ENCODE measurements around the gene KRT7.

Gene KRT7

GRCh38 chr12:52268212-52268611 is 35.2 kb downstream of the KRT7 start:
- H4K5ac ChIP-seq (ENCODE audit: low read length): no peak overlapping the region
- H3K36me3 ChIP-seq (ENCODE audit: control insufficient read depth, insufficient read depth, low read length): no peaks in the 10 kb centered on the region
- H2BK15ac ChIP-seq (replicated peaks; ENCODE audit: low read depth): no peak overlapping the region
- H4K8ac ChIP-seq (ENCODE audit: low read depth, low read length): no peak overlapping the region
- no peak overlapping the region for H3K4ac ChIP-seq (ENCODE audit: low read depth, low read length)
- no peak for DNase-seq
- H3K79me1 ChIP-seq (ENCODE audit: low read length): no peaks in the 10 kb centered on the region
- H3K18ac ChIP-seq (ENCODE audit: low read length): no peak overlapping the region
- no peak overlapping the region for H3K27ac ChIP-seq (ENCODE audit: low read depth, low read length)
- no peak overlapping the region for H2BK120ac ChIP-seq (ENCODE audit: low read depth, low read length)
- H3K9ac ChIP-seq (ENCODE audit: low read length): no peak overlapping the region
- no peak overlapping the region for H3K23ac ChIP-seq (ENCODE audit: low read length)
- no peaks in the 10 kb centered on the region for H3K27me3 ChIP-seq (ENCODE audit: insufficient read depth, low read length, poor library complexity)
- no CpG with 5 or more reads among the region's 2 CpGs for WGBS (ENCODE audit: extremely low coverage, insufficient coverage, low lambda C conversion rate)
- H2AK5ac ChIP-seq (ENCODE audit: low read length): no peak overlapping the region
- H3K4me1 ChIP-seq (ENCODE audit: control insufficient read depth, low read depth, low read length): no peaks in the 10 kb centered on the region
- no peak overlapping the region for H3K56ac ChIP-seq (ENCODE audit: low read length)
- H2BK5ac ChIP-seq (ENCODE audit: low read length): no peak overlapping the region
- H3K79me2 ChIP-seq (ENCODE audit: control insufficient read depth, insufficient read depth, low read length): no peaks in the 10 kb centered on the region
- H3K4me2 ChIP-seq (ENCODE audit: low read length): no peak overlapping the region
- no peak overlapping the region for H3K4me3 ChIP-seq (ENCODE audit: low read length)

DNA sequence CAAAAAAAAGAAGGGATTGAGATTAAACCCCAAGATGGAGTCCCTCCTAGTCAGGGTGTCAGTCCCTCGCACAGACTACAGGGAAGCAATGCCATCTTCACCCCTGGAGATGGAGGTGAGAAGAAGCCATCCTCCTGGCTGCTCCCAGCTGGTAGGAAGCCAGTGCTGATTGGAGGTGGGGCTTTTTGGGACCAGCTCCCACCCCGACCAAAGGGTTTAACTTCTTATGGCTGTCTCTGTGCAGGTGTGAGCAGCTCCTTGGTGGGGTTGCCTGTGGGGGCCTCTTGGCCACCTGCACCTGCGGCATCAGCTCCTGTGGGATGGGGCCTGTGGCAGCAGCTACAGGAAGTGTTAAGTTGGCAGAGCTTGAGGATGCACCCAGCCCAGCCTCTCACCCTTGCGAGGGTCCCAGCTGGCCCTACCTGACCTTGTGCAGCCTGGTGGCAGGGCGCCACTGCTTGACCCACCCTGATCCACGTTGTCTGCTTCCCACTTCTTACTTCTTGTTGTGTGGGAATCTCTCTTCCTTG is 37.6 kb downstream of the KRT7 start:
- Histone ChIP-seq H3K27me3 (ENCODE audit: insufficient read depth, low read length, poor library complexity) (no peaks in the 10 kb centered on the region), H3K79me1 (ENCODE audit: low read length) (no peaks in the 10 kb centered on the region), H4K5ac (ENCODE audit: low read length) (no peak overlapping the region), H3K79me2 (ENCODE audit: control insufficient read depth, insufficient read depth, low read length) (no peaks in the 10 kb centered on the region), H3K23ac (ENCODE audit: low read length) (no peak overlapping the region), H3K9ac (ENCODE audit: low read length) (no peak overlapping the region), H3K36me3 (ENCODE audit: control insufficient read depth, insufficient read depth, low read length) (no peaks in the 10 kb centered on the region), H3K4me2 (ENCODE audit: low read length) (no peak overlapping the region), H4K8ac (ENCODE audit: low read depth, low read length) (no peak overlapping the region), H3K27ac (ENCODE audit: low read depth, low read length) (no peak overlapping the region), H3K4me1 (ENCODE audit: control insufficient read depth, low read depth, low read length) (no peaks in the 10 kb centered on the region), H2BK120ac (ENCODE audit: low read depth, low read length) (no peak overlapping the region), H2BK15ac (replicated peaks; ENCODE audit: low read depth) (no peak overlapping the region), H2AK5ac (ENCODE audit: low read length) (no peak overlapping the region), H3K4me3 (ENCODE audit: low read length) (no peak overlapping the region), H2BK5ac (ENCODE audit: low read length) (no peak overlapping the region), H3K56ac (ENCODE audit: low read length) (no peak overlapping the region), H3K4ac (ENCODE audit: low read depth, low read length) (no peak overlapping the region), H3K18ac (ENCODE audit: low read length) (no peak overlapping the region)
- no peak for DNase-seq
- WGBS (ENCODE audit: extremely low coverage, insufficient coverage, low lambda C conversion rate): no CpG with 5 or more reads among the region's 6 CpGs

- Histone ChIP-seq H3K18ac (ENCODE audit: low read length) (no peak overlapping the region), H3K4me2 (ENCODE audit: low read length) (no peak overlapping the region), H2AK5ac (ENCODE audit: low read length) (no peak overlapping the region), H3K79me2 (ENCODE audit: control insufficient read depth, insufficient read depth, low read length) (no peaks in the 10 kb centered on the region), H3K4ac (ENCODE audit: low read depth, low read length) (no peak overlapping the region), H2BK120ac (ENCODE audit: low read depth, low read length) (no peak overlapping the region), H3K36me3 (ENCODE audit: control insufficient read depth, insufficient read depth, low read length) (no peaks in the 10 kb centered on the region), H3K27me3 (ENCODE audit: insufficient read depth, low read length, poor library complexity) (no peaks in the 10 kb centered on the region), H3K56ac (ENCODE audit: low read length) (no peak overlapping the region), H3K79me1 (ENCODE audit: low read length) (no peaks in the 10 kb centered on the region), H3K4me1 (ENCODE audit: control insufficient read depth, low read depth, low read length) (no peaks in the 10 kb centered on the region), H2BK5ac (ENCODE audit: low read length) (no peak overlapping the region), H3K23ac (ENCODE audit: low read length) (no peak overlapping the region), H4K8ac (ENCODE audit: low read depth, low read length) (no peak overlapping the region), H3K9ac (ENCODE audit: low read length) (no peak overlapping the region), H3K27ac (ENCODE audit: low read depth, low read length) (no peak overlapping the region), H2BK15ac (replicated peaks; ENCODE audit: low read depth) (no peak overlapping the region), H4K5ac (ENCODE audit: low read length) (no peak overlapping the region), H3K4me3 (ENCODE audit: low read length) (no peak overlapping the region)
- WGBS (ENCODE audit: extremely low coverage, insufficient coverage, low lambda C conversion rate): no CpG with 5 or more reads among the region's 1 CpG
- DNase-seq: no peak
Observed at GRCh38 chr12:52271158-52271557, 38.1 kb downstream of the KRT7 start.

DNA sequence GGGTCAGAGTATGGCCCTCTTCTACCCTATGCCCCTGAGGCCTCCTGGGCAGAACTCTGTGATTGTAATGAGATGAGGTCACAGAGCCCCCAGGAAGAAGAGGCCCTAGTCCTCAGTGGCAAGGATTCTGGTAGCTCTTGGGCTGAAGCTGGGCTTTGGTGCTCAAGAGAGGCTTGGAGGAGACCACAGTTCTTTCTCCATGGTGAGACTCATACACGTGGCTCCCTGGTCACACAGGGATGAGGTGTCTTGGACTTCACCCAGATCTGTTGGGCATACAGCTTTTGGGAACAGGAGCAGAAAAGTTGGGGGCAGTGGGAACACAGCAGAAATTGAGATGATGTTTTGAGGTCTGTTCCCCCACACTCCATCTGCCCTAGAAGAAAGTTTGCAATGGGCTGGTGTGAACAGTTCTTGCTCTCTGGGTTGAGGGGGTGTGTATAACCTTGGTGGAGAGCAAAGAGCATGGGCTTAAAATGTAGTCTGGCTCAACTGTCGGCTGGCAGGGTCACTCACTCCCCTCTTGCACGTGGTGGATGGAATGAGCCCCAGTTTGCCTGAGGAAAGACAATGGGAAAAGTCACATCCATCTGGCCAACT is 41.6 kb downstream of the KRT7 start, which contains the start of gene KRT86:
Gene KRT86, plus strand, starts transcription at position 125 of the 600 bp plus-strand sequence. CDS start 27,272 bp downstream, outside the sequence.
- Histone ChIP-seq H3K4me1 (ENCODE audit: control insufficient read depth, low read depth, low read length) (no peaks in the 10 kb centered on the region), H3K4me3 (ENCODE audit: low read length) (no peak within 1 kb of the TSS), H2BK15ac (replicated peaks; ENCODE audit: low read depth) (no peak within 1 kb of the TSS), H4K5ac (ENCODE audit: low read length) (no peak within 1 kb of the TSS), H3K79me2 (ENCODE audit: control insufficient read depth, insufficient read depth, low read length) (no peaks in the 10 kb centered on the region), H3K56ac (ENCODE audit: low read length) (no peak within 1 kb of the TSS), H3K27ac (ENCODE audit: low read depth, low read length) (no peak within 1 kb of the TSS), H3K27me3 (ENCODE audit: insufficient read depth, low read length, poor library complexity) (no peaks in the 10 kb centered on the region), H4K8ac (ENCODE audit: low read depth, low read length) (no peak within 1 kb of the TSS), H3K18ac (ENCODE audit: low read length) (no peak within 1 kb of the TSS), H3K36me3 (ENCODE audit: control insufficient read depth, insufficient read depth, low read length) (no peaks in the 10 kb centered on the region), H3K4me2 (ENCODE audit: low read length) (no peak within 1 kb of the TSS), H3K4ac (ENCODE audit: low read depth, low read length) (no peak within 1 kb of the TSS), H3K9ac (ENCODE audit: low read length) (no peak within 1 kb of the TSS), H2AK5ac (ENCODE audit: low read length) (no peak within 1 kb of the TSS), H3K79me1 (ENCODE audit: low read length) (no peaks in the 10 kb centered on the region), H2BK120ac (ENCODE audit: low read depth, low read length) (no peak within 1 kb of the TSS), H3K23ac (ENCODE audit: low read length) (no peak within 1 kb of the TSS), H2BK5ac (ENCODE audit: low read length) (no peak within 1 kb of the TSS)
- DNase-seq: no peak
- WGBS (ENCODE audit: extremely low coverage, insufficient coverage, low lambda C conversion rate): no CpG with 5 or more reads among the region's 3 CpGs

- Histone ChIP-seq H3K4ac (ENCODE audit: low read depth, low read length) (no peak overlapping the region), H3K79me1 (ENCODE audit: low read length) (no peaks in the 10 kb centered on the region), H2BK5ac (ENCODE audit: low read length) (no peak overlapping the region), H3K23ac (ENCODE audit: low read length) (no peak overlapping the region), H2BK120ac (ENCODE audit: low read depth, low read length) (no peak overlapping the region), H2AK5ac (ENCODE audit: low read length) (no peak overlapping the region), H3K4me1 (ENCODE audit: control insufficient read depth, low read depth, low read length) (no peaks in the 10 kb centered on the region), H3K56ac (ENCODE audit: low read length) (no peak overlapping the region), H3K9ac (ENCODE audit: low read length) (no peak overlapping the region), H3K27ac (ENCODE audit: low read depth, low read length) (no peak overlapping the region), H4K5ac (ENCODE audit: low read length) (no peak overlapping the region), H3K4me2 (ENCODE audit: low read length) (no peak overlapping the region), H3K27me3 (ENCODE audit: insufficient read depth, low read length, poor library complexity) (no peaks in the 10 kb centered on the region), H3K4me3 (ENCODE audit: low read length) (no peak overlapping the region), H3K36me3 (ENCODE audit: control insufficient read depth, insufficient read depth, low read length) (no peaks in the 10 kb centered on the region), H3K79me2 (ENCODE audit: control insufficient read depth, insufficient read depth, low read length) (no peaks in the 10 kb centered on the region), H2BK15ac (replicated peaks; ENCODE audit: low read depth) (no peak overlapping the region), H3K18ac (ENCODE audit: low read length) (no peak overlapping the region), H4K8ac (ENCODE audit: low read depth, low read length) (no peak overlapping the region)
- no CpG with 5 or more reads among the region's 3 CpGs for WGBS (ENCODE audit: extremely low coverage, insufficient coverage, low lambda C conversion rate)
- DNase-seq: no peak
Observed at GRCh38 chr12:52275686-52276085, 42.6 kb downstream of the KRT7 start.

All from mesendoderm (in vitro differentiated cells).